Choroid plexus epithelial cell (primary cell): ENCODE measurements around the gene RNF111.
"Not testable (repeated sequence)": the region's sequence is repeated elsewhere in the genome, so short reads cannot be mapped to it uniquely, and the experiment has no call there.

Experiments used
- DNase-seq: peaks from one replicate; pipeline ENCODE4 v3.0.0-alpha.2; 2010; ENCODE audit warnings: low read depth
- H3K4me3 ChIP-seq: 2 replicates; pipeline ENCODE4 v1.5.1; 2011; ENCODE audit warnings: low read depth, mild to moderate bottlenecking, control low read depth, low read length, moderate library complexity
- CTCF ChIP-seq: conservative IDR thresholded peaks from 2 replicates; pipeline ENCODE4 v1.5.1; 2011; ENCODE audit warnings: low read depth, mild to moderate bottlenecking, control low read depth, inconsistent platforms, low read length, moderate library complexity

RNF111 gene

DNA sequence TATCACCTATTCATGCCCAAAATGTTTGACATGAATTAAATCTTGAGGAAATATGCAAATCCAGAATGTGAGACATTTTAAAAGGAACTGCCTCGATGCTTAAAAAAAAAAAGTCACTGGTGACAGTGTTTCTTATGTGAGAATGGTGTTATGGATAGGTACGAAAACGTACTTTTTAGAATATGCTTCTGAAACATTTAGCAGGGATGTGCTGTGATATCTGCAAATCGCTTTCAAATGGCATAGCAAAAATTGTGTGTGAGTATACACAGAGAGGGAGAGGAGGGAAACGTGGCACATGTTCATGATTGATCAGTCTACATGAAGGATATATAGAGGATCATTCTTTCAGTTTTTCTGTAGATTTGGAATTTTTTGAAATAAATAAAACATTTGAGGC lies 133.5 kb downstream of the RNF111 start:
- H3K4me3 ChIP-seq: no peak overlapping the region
- no peak for DNase-seq
- no peak for TF ChIP-seq CTCF

DNA sequence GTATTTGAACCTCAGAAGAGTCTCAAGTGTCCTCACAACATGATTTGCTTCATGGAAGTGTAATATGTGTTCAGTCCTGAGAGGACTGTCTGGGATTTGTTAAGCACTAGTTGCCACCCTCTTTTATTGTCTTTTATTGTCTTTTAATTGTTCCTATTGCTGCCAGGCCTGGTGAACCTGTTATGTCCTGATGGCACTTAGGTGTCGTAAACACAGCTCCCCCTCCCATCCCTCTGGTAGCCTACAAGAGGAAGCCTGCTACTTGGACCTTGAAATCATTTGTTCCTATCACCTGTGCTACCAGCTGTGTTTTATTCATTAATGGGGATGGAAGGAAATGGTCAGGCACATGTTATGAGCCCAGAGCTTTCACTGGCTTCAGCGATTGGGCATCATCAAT lies 136.8 kb downstream of the RNF111 start:
- no peak overlapping the region for H3K4me3 ChIP-seq
- TF ChIP-seq CTCF: no peak
- DNase-seq: no peak

GRCh38 chr15:59125683-59126082 lies 138.2 kb downstream of the RNF111 start:
- DNase-seq, H3K4me3 ChIP-seq: not testable (repeated sequence)

DNA sequence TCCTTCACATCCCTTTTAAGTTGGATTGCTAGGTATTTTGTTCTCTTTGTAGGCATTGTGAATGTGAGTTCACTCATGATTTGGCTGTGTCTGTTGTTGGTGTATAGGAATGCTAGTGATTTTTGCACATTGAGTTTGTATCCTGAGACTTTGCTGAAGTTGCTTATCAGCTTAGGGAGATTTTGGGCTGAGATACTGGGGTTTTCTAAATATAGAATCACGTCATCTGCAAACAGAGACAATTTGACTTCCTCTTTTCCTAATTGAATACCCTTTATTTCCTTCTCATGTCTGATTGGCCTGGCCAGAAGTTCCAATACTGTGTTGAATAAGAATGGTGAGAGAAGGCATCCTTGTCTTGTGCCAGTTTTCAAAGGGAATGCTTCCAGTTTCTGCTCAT lies 139.8 kb downstream of the RNF111 start:
- DNase-seq, H3K4me3 ChIP-seq: not testable (repeated sequence)

GRCh38 chr15:59131456-59131855 lies 144.0 kb downstream of the RNF111 start:
- no peak overlapping the region for H3K4me3 ChIP-seq
- DNase-seq: no peak
- TF ChIP-seq CTCF: no peak

DNA sequence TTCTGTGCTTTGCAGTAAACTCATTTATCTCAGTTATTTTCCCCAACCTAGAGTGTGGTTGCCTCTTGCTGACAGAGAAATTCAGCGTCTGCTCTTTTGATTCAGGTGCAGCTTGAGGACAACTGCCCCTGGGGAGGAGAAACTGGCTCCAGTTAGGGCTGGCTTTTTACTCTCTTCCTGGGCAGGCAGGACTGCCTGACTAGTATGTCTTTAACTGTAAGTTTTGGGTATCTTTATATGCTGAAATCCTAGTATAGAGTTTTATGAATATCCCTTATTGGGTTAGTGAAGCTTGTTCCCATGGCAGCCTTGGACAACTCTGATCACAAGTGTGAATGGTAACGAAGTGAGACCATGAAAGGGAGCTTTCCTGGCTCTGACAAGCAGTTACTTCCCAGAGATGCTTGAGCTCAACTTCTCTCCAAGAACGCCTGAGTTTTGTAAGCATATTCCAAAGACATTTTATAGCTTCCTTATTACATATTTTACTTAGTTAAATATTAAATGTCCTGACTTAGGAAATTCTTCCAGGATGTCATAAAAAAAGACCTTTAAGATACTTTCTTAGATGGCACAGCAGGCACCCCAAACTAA lies 144.6 kb downstream of the RNF111 start:
- DNase-seq: no peak
- TF ChIP-seq CTCF: no peak
- H3K4me3 ChIP-seq: no peak overlapping the region

- no peak overlapping the region for H3K4me3 ChIP-seq
- DNase-seq: no peak
- no peak for TF ChIP-seq CTCF
Measured at GRCh38 chr15:59133929-59134427, 146.5 kb downstream of the RNF111 start.

GRCh38 chr15:59137566-59137965 lies 150.1 kb downstream of the RNF111 start:
- no peak overlapping the region for H3K4me3 ChIP-seq
- no peak for DNase-seq
- no peak for TF ChIP-seq CTCF
